HEK293 (cell line): ENCODE measurements around the gene PDE4D.

Source experiments
- AEBP2 ChIP-seq: fragments of 450-650 bp; formaldehyde crosslinking; IDR thresholded peaks from 2 replicates; pipeline ENCODE4 v1.5.1; 2016; ENCODE audit warnings: missing biosample characterization, missing genetic modification characterization, borderline replicate concordance
- EGR2 ChIP-seq: fragments of 450-650 bp; formaldehyde crosslinking; IDR thresholded peaks from 2 replicates; pipeline ENCODE4 v1.5.1; 2016; ENCODE audit warnings: low read depth, missing biosample characterization, missing genetic modification characterization
- KLF9 ChIP-seq: fragments of 450-650 bp; formaldehyde crosslinking; IDR thresholded peaks from 2 replicates; pipeline ENCODE4 v1.5.1; 2016; ENCODE audit warnings: missing biosample characterization, missing genetic modification characterization, low read depth
- MEIS1 ChIP-seq: sonication (generic); formaldehyde crosslinking; IDR thresholded peaks from 2 replicates; pipeline ENCODE4 v1.8.1; 2022; ENCODE audit warnings: missing genetic modification reagents, mild to moderate bottlenecking, borderline replicate concordance
- PRDM10 ChIP-seq: fragments of 450-650 bp; formaldehyde crosslinking; IDR thresholded peaks from 2 replicates; pipeline ENCODE4 v1.5.1; 2016; ENCODE audit warnings: missing biosample characterization, missing genetic modification characterization
- ZFHX2 ChIP-seq: fragments of 450-650 bp; formaldehyde crosslinking; conservative IDR thresholded peaks from 2 replicates; pipeline ENCODE4 v1.5.1; 2016; ENCODE audit warnings: missing biosample characterization, missing genetic modification characterization
- ZFP37 ChIP-seq: fragments of 450-650 bp; formaldehyde crosslinking; IDR thresholded peaks from 2 replicates; pipeline ENCODE4 v1.5.1; 2016; ENCODE audit warnings: missing biosample characterization, missing genetic modification characterization
- ZNF10 ChIP-seq: fragments of 450-650 bp; formaldehyde crosslinking; IDR thresholded peaks from 2 replicates; pipeline ENCODE4 v1.5.1; 2017; ENCODE audit warnings: missing biosample characterization, missing genetic modification characterization
- ZNF121 ChIP-seq: fragments of 450-650 bp; formaldehyde crosslinking; IDR thresholded peaks from 2 replicates; pipeline ENCODE4 v1.5.1; 2016; ENCODE audit warnings: missing biosample characterization, missing genetic modification characterization
- ZNF133 ChIP-seq: fragments of 450-650 bp; formaldehyde crosslinking; IDR thresholded peaks from 2 replicates; pipeline ENCODE4 v1.5.1; 2016; ENCODE audit warnings: missing biosample characterization, missing genetic modification characterization
- ZNF138 ChIP-seq: fragments of 450-650 bp; formaldehyde crosslinking; IDR thresholded peaks from 2 replicates; pipeline ENCODE4 v1.5.1; 2016; ENCODE audit warnings: missing biosample characterization, missing genetic modification characterization, borderline replicate concordance
- ZNF155 ChIP-seq: fragments of 450-650 bp; formaldehyde crosslinking; IDR thresholded peaks from 2 replicates; pipeline ENCODE4 v1.5.1; 2016; ENCODE audit warnings: missing biosample characterization, missing genetic modification characterization
- ZNF19 ChIP-seq: fragments of 450-650 bp; formaldehyde crosslinking; IDR thresholded peaks from 2 replicates; pipeline ENCODE4; 2016; ENCODE audit warnings: missing biosample characterization, missing genetic modification characterization, low read depth
- ZNF280D ChIP-seq: fragments of 450-650 bp; formaldehyde crosslinking; IDR thresholded peaks from 2 replicates; pipeline ENCODE4 v1.5.1; 2016; ENCODE audit warnings: missing biosample characterization, missing genetic modification characterization
- ZNF335 ChIP-seq: fragments of 450-650 bp; formaldehyde crosslinking; conservative IDR thresholded peaks from 2 replicates; pipeline ENCODE4 v1.5.1; 2016; ENCODE audit warnings: missing biosample characterization, missing genetic modification characterization
- ZNF433 ChIP-seq: fragments of 450-650 bp; formaldehyde crosslinking; IDR thresholded peaks from 2 replicates; pipeline ENCODE4 v1.5.1; 2016; ENCODE audit warnings: missing biosample characterization, missing genetic modification characterization, low read depth
- ZNF585B ChIP-seq: fragments of 450-650 bp; formaldehyde crosslinking; IDR thresholded peaks from 2 replicates; pipeline ENCODE4 v1.5.1; 2016; ENCODE audit warnings: missing biosample characterization, missing genetic modification characterization
- TF ChIP-seq, protein P1 (sequence below): fragments of 450-650 bp; formaldehyde crosslinking; IDR thresholded peaks from 2 replicates; pipeline ENCODE4 v1.5.1; 2017; ENCODE audit warnings: missing biosample characterization, missing genetic modification characterization
- TF ChIP-seq, protein P2 (sequence below): fragments of 450-650 bp; formaldehyde crosslinking; conservative IDR thresholded peaks from 2 replicates; pipeline ENCODE4 v1.5.1; 2016; ENCODE audit warnings: low read depth, missing biosample characterization, missing genetic modification characterization
- TF ChIP-seq, protein P3 (sequence below): fragments of 450-650 bp; formaldehyde crosslinking; IDR thresholded peaks from 2 replicates; pipeline ENCODE4 v1.5.1; 2016; ENCODE audit warnings: missing biosample characterization, missing genetic modification characterization

PDE4D gene

GRCh38 chr5:59768152-59769040 lies 125.1 kb downstream of the PDE4D start (continued):
- TF ChIP-seq, protein P1, sequence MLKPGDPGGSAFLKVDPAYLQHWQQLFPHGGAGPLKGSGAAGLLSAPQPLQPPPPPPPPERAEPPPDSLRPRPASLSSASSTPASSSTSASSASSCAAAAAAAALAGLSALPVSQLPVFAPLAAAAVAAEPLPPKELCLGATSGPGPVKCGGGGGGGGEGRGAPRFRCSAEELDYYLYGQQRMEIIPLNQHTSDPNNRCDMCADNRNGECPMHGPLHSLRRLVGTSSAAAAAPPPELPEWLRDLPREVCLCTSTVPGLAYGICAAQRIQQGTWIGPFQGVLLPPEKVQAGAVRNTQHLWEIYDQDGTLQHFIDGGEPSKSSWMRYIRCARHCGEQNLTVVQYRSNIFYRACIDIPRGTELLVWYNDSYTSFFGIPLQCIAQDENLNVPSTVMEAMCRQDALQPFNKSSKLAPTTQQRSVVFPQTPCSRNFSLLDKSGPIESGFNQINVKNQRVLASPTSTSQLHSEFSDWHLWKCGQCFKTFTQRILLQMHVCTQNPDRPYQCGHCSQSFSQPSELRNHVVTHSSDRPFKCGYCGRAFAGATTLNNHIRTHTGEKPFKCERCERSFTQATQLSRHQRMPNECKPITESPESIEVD (tag by site-specific recombination): peak; percentile 94
- TF ChIP-seq, protein P2, sequence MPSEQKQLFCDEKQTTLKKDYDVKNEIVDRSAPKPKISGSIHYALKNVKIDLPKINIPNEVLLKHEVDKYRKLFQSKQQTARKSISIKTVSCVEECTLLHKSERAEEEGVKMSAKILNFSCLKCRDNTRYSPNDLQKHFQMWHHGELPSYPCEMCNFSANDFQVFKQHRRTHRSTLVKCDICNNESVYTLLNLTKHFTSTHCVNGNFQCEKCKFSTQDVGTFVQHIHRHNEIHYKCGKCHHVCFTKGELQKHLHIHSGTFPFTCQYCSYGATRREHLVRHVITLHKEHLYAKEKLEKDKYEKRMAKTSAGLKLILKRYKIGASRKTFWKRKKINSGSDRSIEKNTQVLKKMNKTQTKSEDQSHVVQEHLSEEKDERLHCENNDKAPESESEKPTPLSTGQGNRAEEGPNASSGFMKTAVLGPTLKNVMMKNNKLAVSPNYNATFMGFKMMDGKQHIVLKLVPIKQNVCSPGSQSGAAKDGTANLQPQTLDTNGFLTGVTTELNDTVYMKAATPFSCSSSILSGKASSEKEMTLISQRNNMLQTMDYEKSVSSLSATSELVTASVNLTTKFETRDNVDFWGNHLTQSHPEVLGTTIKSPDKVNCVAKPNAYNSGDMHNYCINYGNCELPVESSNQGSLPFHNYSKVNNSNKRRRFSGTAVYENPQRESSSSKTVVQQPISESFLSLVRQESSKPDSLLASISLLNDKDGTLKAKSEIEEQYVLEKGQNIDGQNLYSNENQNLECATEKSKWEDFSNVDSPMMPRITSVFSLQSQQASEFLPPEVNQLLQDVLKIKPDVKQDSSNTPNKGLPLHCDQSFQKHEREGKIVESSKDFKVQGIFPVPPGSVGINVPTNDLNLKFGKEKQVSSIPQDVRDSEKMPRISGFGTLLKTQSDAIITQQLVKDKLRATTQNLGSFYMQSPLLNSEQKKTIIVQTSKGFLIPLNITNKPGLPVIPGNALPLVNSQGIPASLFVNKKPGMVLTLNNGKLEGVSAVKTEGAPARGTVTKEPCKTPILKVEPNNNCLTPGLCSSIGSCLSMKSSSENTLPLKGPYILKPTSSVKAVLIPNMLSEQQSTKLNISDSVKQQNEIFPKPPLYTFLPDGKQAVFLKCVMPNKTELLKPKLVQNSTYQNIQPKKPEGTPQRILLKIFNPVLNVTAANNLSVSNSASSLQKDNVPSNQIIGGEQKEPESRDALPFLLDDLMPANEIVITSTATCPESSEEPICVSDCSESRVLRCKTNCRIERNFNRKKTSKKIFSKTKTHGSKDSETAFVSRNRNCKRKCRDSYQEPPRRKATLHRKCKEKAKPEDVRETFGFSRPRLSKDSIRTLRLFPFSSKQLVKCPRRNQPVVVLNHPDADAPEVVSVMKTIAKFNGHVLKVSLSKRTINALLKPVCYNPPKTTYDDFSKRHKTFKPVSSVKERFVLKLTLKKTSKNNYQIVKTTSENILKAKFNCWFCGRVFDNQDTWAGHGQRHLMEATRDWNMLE (tag by site-specific recombination): no peak
- TF ChIP-seq ZNF585B (tag by site-specific recombination) (no peak), ZNF121 (tag by site-specific recombination) (no peak), ZNF335 (tag by site-specific recombination) (peak; percentile 76), ZFHX2 (tag by site-specific recombination) (no peak; the same call in 1 of the 2 replicates), ZNF138 (no peak), ZNF280D (tag by site-specific recombination) (no peak), EGR2 (tag by site-specific recombination) (peak; percentile 31; the same call in 1 of the 2 replicates), ZNF133 (tag by site-specific recombination) (0 out of 2 replicates have a peak, but pooled peaks have one; percentile 1), KLF9 (tag by site-specific recombination) (no peak), MEIS1 (no peak), AEBP2 (tag by site-specific recombination) (no peak), ZNF10 (tag by site-specific recombination) (peak; percentile 50; the same call in 1 of the 2 replicates), ZNF433 (tag by site-specific recombination) (no peak), PRDM10 (tag by site-specific recombination) (peak; percentile 93), ZFP37 (tag by site-specific recombination) (peak; percentile 81), ZNF19 (tag by site-specific recombination) (no peak), ZNF155 (tag by site-specific recombination) (no peak)
- TF ChIP-seq, protein P3, sequence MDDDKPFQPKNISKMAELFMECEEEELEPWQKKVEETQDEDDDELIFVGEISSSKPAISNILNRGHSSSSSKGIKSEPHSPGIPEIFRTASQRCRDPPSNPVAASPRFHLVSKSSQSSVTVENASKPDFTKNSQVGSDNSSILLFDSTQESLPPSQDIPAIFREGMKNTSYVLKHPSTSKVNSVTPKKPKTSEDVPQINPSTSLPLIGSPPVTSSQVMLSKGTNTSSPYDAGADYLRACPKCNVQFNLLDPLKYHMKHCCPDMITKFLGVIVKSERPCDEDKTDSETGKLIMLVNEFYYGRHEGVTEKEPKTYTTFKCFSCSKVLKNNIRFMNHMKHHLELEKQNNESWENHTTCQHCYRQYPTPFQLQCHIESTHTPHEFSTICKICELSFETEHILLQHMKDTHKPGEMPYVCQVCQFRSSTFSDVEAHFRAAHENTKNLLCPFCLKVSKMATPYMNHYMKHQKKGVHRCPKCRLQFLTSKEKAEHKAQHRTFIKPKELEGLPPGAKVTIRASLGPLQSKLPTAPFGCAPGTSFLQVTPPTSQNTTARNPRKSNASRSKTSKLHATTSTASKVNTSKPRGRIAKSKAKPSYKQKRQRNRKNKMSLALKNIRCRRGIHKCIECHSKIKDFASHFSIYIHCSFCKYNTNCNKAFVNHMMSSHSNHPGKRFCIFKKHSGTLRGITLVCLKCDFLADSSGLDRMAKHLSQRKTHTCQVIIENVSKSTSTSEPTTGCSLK (tag by site-specific recombination): no peak
